Uterus (tissue), 2 donors: ENCODE results near the gene GMNC.

Experiments
- CTCF ChIP-seq, 4 experiments: fragments of 200-600 bp in 2 of 4; fragments of 450-650 bp in 2 of 4; sonication (generic) in 2 of 4; IDR thresholded peaks; one replicate each; pipeline ENCODE4 v1.5.1; 2016 to 2019; ENCODE audit warnings: antibody characterized with exemption in 4 of 4, mild to moderate bottlenecking in 2 of 4, moderate library complexity in 1 of 4
- POLR2A ChIP-seq, 2 donors: fragments of 450-650 bp; IDR thresholded peaks; one replicate each; pipeline ENCODE4 v1.6.1; 2016; ENCODE audit warnings: antibody characterized with exemption in 2 of 2, mild to moderate bottlenecking in 1 of 2, moderate library complexity in 1 of 2

GRCh38 chr3:190811775-190812480 lies 50.6 kb downstream of the GMNC start:
- TF ChIP-seq CTCF (IDR thresholded peaks at IDR 0.05) (peak in 2 of 4 experiments; percentile 11 to 32), POLR2A (IDR thresholded peaks at IDR 0.05) (no peak)
